ENCODE results near the gene RABGAP1L. TPM values are rescaled to one million over a fixed set of nuclear protein-coding genes. Genes with fewer than 3 reads are reported as not detected.

Gene RABGAP1L
- total and polyA plus RNA-seq, 4 donors: 4.8 to 53.5 (median 18.8) TPM

DNA sequence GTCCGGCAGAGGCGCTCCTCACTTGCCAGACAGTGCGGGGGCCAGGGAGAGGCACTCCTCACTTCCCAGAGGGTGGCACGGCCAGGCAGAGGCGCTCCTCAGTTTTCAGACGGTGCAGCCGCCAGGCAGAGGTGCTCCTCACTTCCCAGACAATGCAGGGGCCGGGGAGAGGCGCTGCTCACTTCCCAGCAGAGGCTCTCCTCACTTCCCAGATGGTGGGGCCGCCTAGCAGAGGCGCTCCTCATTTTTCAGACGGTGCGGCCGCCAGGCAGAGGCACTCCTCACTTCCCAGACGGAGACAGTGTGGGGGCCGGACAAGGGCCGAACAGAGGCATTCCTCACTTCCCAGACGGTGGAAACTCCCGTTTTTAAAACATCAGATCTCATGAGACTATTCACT is 602.0 kb downstream of the RABGAP1L start (continued):
- TF ChIP-seq, protein P1, sequence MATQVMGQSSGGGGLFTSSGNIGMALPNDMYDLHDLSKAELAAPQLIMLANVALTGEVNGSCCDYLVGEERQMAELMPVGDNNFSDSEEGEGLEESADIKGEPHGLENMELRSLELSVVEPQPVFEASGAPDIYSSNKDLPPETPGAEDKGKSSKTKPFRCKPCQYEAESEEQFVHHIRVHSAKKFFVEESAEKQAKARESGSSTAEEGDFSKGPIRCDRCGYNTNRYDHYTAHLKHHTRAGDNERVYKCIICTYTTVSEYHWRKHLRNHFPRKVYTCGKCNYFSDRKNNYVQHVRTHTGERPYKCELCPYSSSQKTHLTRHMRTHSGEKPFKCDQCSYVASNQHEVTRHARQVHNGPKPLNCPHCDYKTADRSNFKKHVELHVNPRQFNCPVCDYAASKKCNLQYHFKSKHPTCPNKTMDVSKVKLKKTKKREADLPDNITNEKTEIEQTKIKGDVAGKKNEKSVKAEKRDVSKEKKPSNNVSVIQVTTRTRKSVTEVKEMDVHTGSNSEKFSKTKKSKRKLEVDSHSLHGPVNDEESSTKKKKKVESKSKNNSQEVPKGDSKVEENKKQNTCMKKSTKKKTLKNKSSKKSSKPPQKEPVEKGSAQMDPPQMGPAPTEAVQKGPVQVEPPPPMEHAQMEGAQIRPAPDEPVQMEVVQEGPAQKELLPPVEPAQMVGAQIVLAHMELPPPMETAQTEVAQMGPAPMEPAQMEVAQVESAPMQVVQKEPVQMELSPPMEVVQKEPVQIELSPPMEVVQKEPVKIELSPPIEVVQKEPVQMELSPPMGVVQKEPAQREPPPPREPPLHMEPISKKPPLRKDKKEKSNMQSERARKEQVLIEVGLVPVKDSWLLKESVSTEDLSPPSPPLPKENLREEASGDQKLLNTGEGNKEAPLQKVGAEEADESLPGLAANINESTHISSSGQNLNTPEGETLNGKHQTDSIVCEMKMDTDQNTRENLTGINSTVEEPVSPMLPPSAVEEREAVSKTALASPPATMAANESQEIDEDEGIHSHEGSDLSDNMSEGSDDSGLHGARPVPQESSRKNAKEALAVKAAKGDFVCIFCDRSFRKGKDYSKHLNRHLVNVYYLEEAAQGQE (IDR thresholded peaks at IDR 0.05): no peak
- no peak for TF ChIP-seq GABPA (IDR thresholded peaks at IDR 0.05 in 1 of 2, conservative IDR thresholded peaks at IDR 0.05 in 1 of 2)
- TF ChIP-seq, protein P2, sequence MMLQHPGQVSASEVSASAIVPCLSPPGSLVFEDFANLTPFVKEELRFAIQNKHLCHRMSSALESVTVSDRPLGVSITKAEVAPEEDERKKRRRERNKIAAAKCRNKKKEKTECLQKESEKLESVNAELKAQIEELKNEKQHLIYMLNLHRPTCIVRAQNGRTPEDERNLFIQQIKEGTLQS (IDR thresholded peaks at IDR 0.05): no peak

DNA sequence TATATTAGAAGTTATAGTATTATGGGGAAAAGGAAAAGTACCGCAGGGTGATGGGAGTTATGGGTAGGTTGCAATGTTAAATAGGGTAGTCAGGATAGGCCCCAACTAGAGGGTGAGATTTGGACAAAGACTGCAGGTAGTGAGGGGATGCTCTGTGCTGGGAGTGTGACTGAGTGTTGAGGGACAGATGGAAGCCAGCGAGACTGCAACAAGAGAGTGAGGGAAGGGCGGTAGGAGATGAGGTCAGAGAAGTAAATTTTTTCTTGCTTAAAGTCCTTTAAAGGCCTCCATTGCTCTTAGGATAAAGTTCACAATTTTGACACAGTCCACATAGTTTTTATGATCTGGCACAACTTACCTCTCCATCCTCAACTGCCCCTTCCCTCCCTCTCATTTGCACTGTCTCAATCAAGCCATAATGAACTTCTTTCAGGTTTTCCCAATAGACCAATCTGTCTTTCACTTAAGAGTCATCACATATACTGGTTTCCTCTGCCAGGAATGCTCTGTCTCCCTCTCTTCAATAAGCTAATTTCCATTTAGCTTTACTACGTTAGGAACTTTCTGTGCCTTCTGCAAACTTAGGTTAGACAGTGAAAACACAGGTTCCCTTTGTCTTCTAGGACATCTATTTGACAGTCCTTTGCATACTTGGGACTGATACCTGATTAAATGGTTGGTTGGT is 602.7 kb downstream of the RABGAP1L start:
- no peak for DNase-seq (ENCODE audit: low spot score)
- no peak overlapping the region for H3K9ac ChIP-seq (ENCODE audit: low read depth in 1 of 2, low read length in 2 of 2)
- no peaks in the 10 kb centered on the region for H3K27me3 ChIP-seq (ENCODE audit: control insufficient read depth in 4 of 4, insufficient read depth in 4 of 4, low read length in 3 of 4)
- H3K27ac ChIP-seq (ENCODE audit: low read depth in 1 of 2, low read length in 2 of 2): no peak overlapping the region
- H3K4me1 ChIP-seq (ENCODE audit: control insufficient read depth in 4 of 4, insufficient read depth in 4 of 4, low read length in 3 of 4): peaks cover 1 to 5% (median 4%) of the 10 kb centered on the region in 4 donors
- WGBS: 98% methylated on average over 4 of the region's 4 CpGs
- H3K36me3 ChIP-seq (ENCODE audit: control insufficient read depth in 4 of 4, insufficient read depth in 3 of 4, low read depth in 1 of 4, low read length in 3 of 4): no peaks in the 10 kb centered on the region
- H3K4me3 ChIP-seq (ENCODE audit: low read depth in 1 of 3, low read length in 3 of 3): no peak overlapping the region
- no peaks in the 10 kb centered on the region for H3K9me3 ChIP-seq (ENCODE audit: control insufficient read depth in 4 of 4, low read length in 3 of 4)
- TF ChIP-seq RXRA (IDR thresholded peaks at IDR 0.05) (no peak), HNF4A (conservative IDR thresholded peaks at IDR 0.05) (no peak), HNF4G (IDR thresholded peaks at IDR 0.05) (no peak)

DNA sequence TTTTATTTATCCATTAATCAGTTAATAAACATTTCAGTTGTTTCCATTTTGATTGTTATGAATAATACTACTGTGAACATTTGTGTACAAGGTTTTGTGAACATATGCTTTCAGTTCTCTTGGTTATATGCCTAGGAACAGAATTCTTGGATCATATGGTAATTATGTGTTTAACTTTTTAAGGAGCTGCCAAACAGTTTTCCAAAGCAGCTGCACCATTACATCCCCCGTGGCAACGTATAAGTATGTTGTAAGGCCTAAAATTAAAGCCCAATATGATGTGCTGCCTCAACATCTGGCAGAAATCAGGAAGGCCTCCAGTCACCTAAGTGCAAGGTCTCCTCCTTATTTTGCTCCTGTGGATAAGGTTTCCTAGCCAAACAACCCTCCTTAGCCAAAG is 604.9 kb downstream of the RABGAP1L start:
- Histone ChIP-seq H3K36me3 (ENCODE audit: control insufficient read depth in 4 of 4, insufficient read depth in 3 of 4, low read depth in 1 of 4, low read length in 3 of 4) (no peaks in the 10 kb centered on the region), H3K27me3 (ENCODE audit: control insufficient read depth in 4 of 4, insufficient read depth in 4 of 4, low read length in 3 of 4) (no peaks in the 10 kb centered on the region), H3K4me1 (ENCODE audit: control insufficient read depth in 4 of 4, insufficient read depth in 4 of 4, low read length in 3 of 4) (peaks cover 2 to 19% (median 7%) of the 10 kb centered on the region in 4 donors), H3K27ac (ENCODE audit: low read depth in 1 of 2, low read length in 2 of 2) (no peak overlapping the region), H3K9me3 (ENCODE audit: control insufficient read depth in 4 of 4, low read length in 3 of 4) (no peaks in the 10 kb centered on the region), H3K9ac (ENCODE audit: low read depth in 1 of 2, low read length in 2 of 2) (no peak overlapping the region), H3K4me3 (ENCODE audit: low read depth in 1 of 3, low read length in 3 of 3) (no peak overlapping the region)
- DNase-seq (ENCODE audit: low spot score): no peak
- TF ChIP-seq, protein P3, sequence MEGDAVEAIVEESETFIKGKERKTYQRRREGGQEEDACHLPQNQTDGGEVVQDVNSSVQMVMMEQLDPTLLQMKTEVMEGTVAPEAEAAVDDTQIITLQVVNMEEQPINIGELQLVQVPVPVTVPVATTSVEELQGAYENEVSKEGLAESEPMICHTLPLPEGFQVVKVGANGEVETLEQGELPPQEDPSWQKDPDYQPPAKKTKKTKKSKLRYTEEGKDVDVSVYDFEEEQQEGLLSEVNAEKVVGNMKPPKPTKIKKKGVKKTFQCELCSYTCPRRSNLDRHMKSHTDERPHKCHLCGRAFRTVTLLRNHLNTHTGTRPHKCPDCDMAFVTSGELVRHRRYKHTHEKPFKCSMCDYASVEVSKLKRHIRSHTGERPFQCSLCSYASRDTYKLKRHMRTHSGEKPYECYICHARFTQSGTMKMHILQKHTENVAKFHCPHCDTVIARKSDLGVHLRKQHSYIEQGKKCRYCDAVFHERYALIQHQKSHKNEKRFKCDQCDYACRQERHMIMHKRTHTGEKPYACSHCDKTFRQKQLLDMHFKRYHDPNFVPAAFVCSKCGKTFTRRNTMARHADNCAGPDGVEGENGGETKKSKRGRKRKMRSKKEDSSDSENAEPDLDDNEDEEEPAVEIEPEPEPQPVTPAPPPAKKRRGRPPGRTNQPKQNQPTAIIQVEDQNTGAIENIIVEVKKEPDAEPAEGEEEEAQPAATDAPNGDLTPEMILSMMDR (IDR thresholded peaks at IDR 0.05; ENCODE audit: low read depth, low read length, missing input control): no peak
- no peak for TF ChIP-seq NR2F2 (IDR thresholded peaks at IDR 0.05)
- TF ChIP-seq, protein P4, sequence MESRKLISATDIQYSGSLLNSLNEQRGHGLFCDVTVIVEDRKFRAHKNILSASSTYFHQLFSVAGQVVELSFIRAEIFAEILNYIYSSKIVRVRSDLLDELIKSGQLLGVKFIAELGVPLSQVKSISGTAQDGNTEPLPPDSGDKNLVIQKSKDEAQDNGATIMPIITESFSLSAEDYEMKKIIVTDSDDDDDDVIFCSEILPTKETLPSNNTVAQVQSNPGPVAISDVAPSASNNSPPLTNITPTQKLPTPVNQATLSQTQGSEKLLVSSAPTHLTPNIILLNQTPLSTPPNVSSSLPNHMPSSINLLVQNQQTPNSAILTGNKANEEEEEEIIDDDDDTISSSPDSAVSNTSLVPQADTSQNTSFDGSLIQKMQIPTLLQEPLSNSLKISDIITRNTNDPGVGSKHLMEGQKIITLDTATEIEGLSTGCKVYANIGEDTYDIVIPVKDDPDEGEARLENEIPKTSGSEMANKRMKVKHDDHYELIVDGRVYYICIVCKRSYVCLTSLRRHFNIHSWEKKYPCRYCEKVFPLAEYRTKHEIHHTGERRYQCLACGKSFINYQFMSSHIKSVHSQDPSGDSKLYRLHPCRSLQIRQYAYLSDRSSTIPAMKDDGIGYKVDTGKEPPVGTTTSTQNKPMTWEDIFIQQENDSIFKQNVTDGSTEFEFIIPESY (IDR thresholded peaks at IDR 0.05): no peak
- no peak for TF ChIP-seq EGR1 (IDR thresholded peaks at IDR 0.05; ENCODE audit: low read depth in 2 of 2)
- no peak for TF ChIP-seq YY1 (IDR thresholded peaks at IDR 0.05)
- no peak for TF ChIP-seq FOXA2 (IDR thresholded peaks at IDR 0.05)
- TF ChIP-seq, protein P1 (IDR thresholded peaks at IDR 0.05): no peak
- no peak for TF ChIP-seq JUND (IDR thresholded peaks at IDR 0.05)
- no peak for TF ChIP-seq HNF4A (conservative IDR thresholded peaks at IDR 0.05)
- no peak for TF ChIP-seq HNF4G (IDR thresholded peaks at IDR 0.05)
- WGBS: 95% methylated on average over 2 of the region's 2 CpGs

Measured in liver (tissue), 9 donors.